ENCODE data around the gene EMC9.

EMC9 gene

DNA sequence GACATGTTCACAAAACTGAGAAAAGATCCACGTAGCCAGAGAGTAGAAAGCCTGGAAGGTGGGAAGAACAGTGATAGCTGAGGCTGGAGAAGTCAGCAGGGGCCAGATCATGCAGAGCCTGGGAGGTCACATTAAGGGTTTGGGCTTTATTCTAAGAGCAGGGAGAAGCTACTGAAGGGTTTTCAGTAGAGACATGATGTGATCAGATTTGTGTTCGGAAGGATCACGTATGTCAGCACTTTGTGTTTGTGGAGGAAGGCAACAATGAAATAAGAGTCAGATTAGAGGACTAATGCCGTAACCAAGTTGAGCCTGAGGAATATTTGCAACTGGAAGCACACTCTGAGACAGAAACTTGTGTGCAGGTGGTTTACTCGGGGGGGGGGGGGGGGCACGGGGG, 51.5 kb downstream of the EMC9 start:
- DNase-seq (ENCODE audit: low read depth, low spot score): no peak
